ENCODE data around the gene CEACAM20.

- TF ChIP-seq CTCF (IDR thresholded peaks at IDR 0.05) (no peak), POLR2A (IDR thresholded peaks at IDR 0.05) (no peak)
Measured at GRCh38 chr19:44512326-44513298, 16.9 kb downstream of the CEACAM20 start.

Data from ovary (tissue), 3 donors.